GM12878 (cell line): ENCODE data around the gene DYSF. TPM values are rescaled to one million over a fixed set of nuclear protein-coding genes. Genes with fewer than 3 reads are reported as not detected.

Experiments
- ATAC-seq: fragments of 200-7000 bp; cut with Tn5 transposase; 3 replicates; pipeline ENCODE4 v1.9.1; 2020; ENCODE audit warnings: mild to moderate bottlenecking, moderate library complexity
- BruUV-seq: library from RNA; stranded (reverse); fragments of 400-500 nt; replicated peaks from 2 replicates; lab custom pipeline; 2021; lab: Mats Ljungman, UMichigan
- CTCF ChIA-PET: fragments of 300-600 bp; sonication (Branson Sonifier 250); formaldehyde crosslinking; extraction: SDS; loops from one replicate; lab custom pipeline; 2021; ENCODE audit warnings: inconsistent platforms; lab: Yijun Ruan, JAX
- POLR2A ChIA-PET: fragments of 350-600 bp; formaldehyde crosslinking; extraction: SDS; loops from one replicate; lab custom pipeline; 2021; ENCODE audit warnings: inconsistent platforms; lab: Charles Lee
- RAD21 ChIA-PET: fragments of 300-600 bp; sonication (Branson Sonifier 250); formaldehyde crosslinking; loops from one replicate; lab custom pipeline; 2023; ENCODE audit warnings: antibody characterized with exemption; ENCODE audit not compliant: unreplicated experiment; lab: Charles Lee
- SMC1A ChIA-PET: fragments of 300-600 bp; sonication (Branson Sonifier 250); formaldehyde crosslinking; loops from one replicate; lab custom pipeline; 2023; ENCODE audit not compliant: unreplicated experiment, uncharacterized antibody; lab: Charles Lee
- DNase-seq: peaks from one replicate; pipeline ENCODE4 v3.0.0-alpha.2; 2011; ENCODE audit warnings: low read depth, low spot score
- FAIRE-seq: peaks from 3 replicates; lab custom pipeline; 2011; peaks lifted over from hg19 to GRCh38; lab: Jason Lieb, UNC
- H2AFZ ChIP-seq: 2 replicates; pipeline ENCODE4 v1.6.0; 2011; ENCODE audit warnings: low read depth, low read length, control low read depth; ENCODE audit not compliant: control insufficient read depth
- H3K27ac ChIP-seq: 2 replicates; pipeline ENCODE4 v1.5.1; 2011; ENCODE audit warnings: control low read depth; ENCODE audit not compliant: control insufficient read depth, insufficient read depth
- H3K27me3 ChIP-seq, 2 experiments: replicated peaks in 1 of 2; 2 replicates each; pipeline versions ENCODE4 v1.6.0 to v1.6.1; 2011; ENCODE audit warnings: low read length in 1 of 2; ENCODE audit not compliant: control insufficient read depth in 2 of 2, insufficient read depth in 2 of 2
- H3K36me3 ChIP-seq, 2 experiments: 2 replicates each; pipeline ENCODE4 v1.5.1; 2011; ENCODE audit warnings: low read length in 1 of 2; ENCODE audit not compliant: control insufficient read depth in 2 of 2, insufficient read depth in 2 of 2
- H3K4me1 ChIP-seq: 2 replicates; pipeline ENCODE4 v1.6.1; 2011; ENCODE audit warnings: mild to moderate bottlenecking, low read length, moderate library complexity, mixed read lengths; ENCODE audit not compliant: control insufficient read depth, insufficient read depth
- H3K4me2 ChIP-seq: 2 replicates; pipeline ENCODE4 v1.6.0; 2011; ENCODE audit warnings: control low read depth; ENCODE audit not compliant: control insufficient read depth, insufficient read depth
- H3K4me3 ChIP-seq: fragments of 200-600 bp; sonication (generic); 2 replicates; pipeline ENCODE4 v1.5.1; 2016
- H3K79me2 ChIP-seq: 2 replicates; pipeline ENCODE4 v1.6.0; 2011; ENCODE audit warnings: low read length; ENCODE audit not compliant: control insufficient read depth, insufficient read depth
- H3K9ac ChIP-seq: 2 replicates; pipeline ENCODE4 v1.8.0; 2011; ENCODE audit warnings: low read length, control low read depth, mixed read lengths; ENCODE audit not compliant: control insufficient read depth, insufficient read depth
- H3K9me3 ChIP-seq: replicated peaks from 3 replicates; pipeline ENCODE4 v1.5.1; 2011; ENCODE audit warnings: mild to moderate bottlenecking, low read length; ENCODE audit not compliant: control insufficient read depth, insufficient read depth
- H4K20me1 ChIP-seq: 2 replicates; pipeline ENCODE4 v1.6.0; 2011; ENCODE audit not compliant: control insufficient read depth, insufficient read depth
- IRF3 ChIP-seq: fragments of 450-650 bp; IDR thresholded peaks from 2 replicates; pipeline ENCODE4 v1.6.1; 2014; ENCODE audit warnings: mild to moderate bottlenecking
- JUNB ChIP-seq: IDR thresholded peaks from 2 replicates; pipeline ENCODE4 v1.6.1; 2016; ENCODE audit warnings: antibody characterized with exemption, mild to moderate bottlenecking
- MEF2A ChIP-seq: IDR thresholded peaks from 2 replicates; pipeline ENCODE4 v1.6.1; 2011; ENCODE audit warnings: low read depth, mild to moderate bottlenecking, low read length, moderate library complexity; ENCODE audit not compliant: insufficient read depth
- NFYA ChIP-seq: IDR thresholded peaks from 2 replicates; pipeline ENCODE4 v1.6.1; 2011; ENCODE audit warnings: low read depth, mild to moderate bottlenecking, low read length, improper control_type of control experiment, borderline replicate concordance
- PAX5 ChIP-seq: IDR thresholded peaks from 2 replicates; pipeline ENCODE4 v1.6.1; 2011; ENCODE audit warnings: low read depth, low read length, borderline replicate concordance
- PRDM15 ChIP-seq: fragments of 450-650 bp; formaldehyde crosslinking; IDR thresholded peaks from 2 replicates; pipeline ENCODE4 v1.4.0; 2020; ENCODE audit warnings: mild to moderate bottlenecking, moderate library complexity
- RBBP5 ChIP-seq: fragments of 200-600 bp; sonication (generic); conservative IDR thresholded peaks from 2 replicates; pipeline ENCODE4 v1.6.1; 2016
- RCOR1 ChIP-seq: conservative IDR thresholded peaks from 2 replicates; pipeline ENCODE4 v1.6.1; 2012; ENCODE audit warnings: low read depth, low read length, improper control_type of control experiment
- SKIL ChIP-seq: fragments of 450-650 bp; IDR thresholded peaks from 2 replicates; pipeline ENCODE4 v1.6.1; 2017; ENCODE audit warnings: mild to moderate bottlenecking, low read depth, inconsistent platforms; ENCODE audit not compliant: poor library complexity, severe bottlenecking
- SMARCA5 ChIP-seq: fragments of 450-650 bp; IDR thresholded peaks from 2 replicates; pipeline ENCODE4 v1.6.1; 2017; ENCODE audit warnings: mild to moderate bottlenecking
- STAT1 ChIP-seq: fragments of 450-650 bp; conservative IDR thresholded peaks from 2 replicates; pipeline ENCODE4 v1.6.1; 2014; ENCODE audit warnings: antibody characterized with exemption, mild to moderate bottlenecking
- TCF7 ChIP-seq: IDR thresholded peaks from 2 replicates; pipeline ENCODE4 v1.6.1; 2014; ENCODE audit warnings: antibody characterized with exemption, borderline replicate concordance
- ZNF592 ChIP-seq: fragments of 450-650 bp; IDR thresholded peaks from 2 replicates; pipeline ENCODE4 v1.6.1; 2017; ENCODE audit warnings: mild to moderate bottlenecking, moderate library complexity
- WGBS: methylation state at CpG from one replicate; pipeline ENCODE4 v1.1.6; 2016; ENCODE audit warnings: low lambda C conversion rate; ENCODE audit not compliant: insufficient replicate concordance, insufficient coverage; ENCODE audit errors: missing lambda C conversion rate; 5-methylcytosine and 5-hydroxymethylcytosine counted together
- in situ Hi-C: fragments of 300-500 bp; cut with MboI; formaldehyde crosslinking; loops from 9 replicates; pipeline ENCODE4 v1.14.3; 2018; ENCODE audit warnings: mixed read lengths
- intact Hi-C: fragments of 100-400 bp; cut with micrococcal nuclease; formaldehyde crosslinking; loops from one replicate; pipeline ENCODE4 v1.14.2; 2022; ENCODE audit not compliant: unreplicated experiment
- polyA plus RNA-seq, 11 experiments: library from polyadenylated mRNA; depleted of rRNA in 4 of 11; unstranded in 6 of 11; stranded (reverse) in 5 of 11; fragments of >200 nt; fragmentation: Nextera tagmentation in 4 of 11; fragmentation: Illumina TruSeq in 1 of 11; extraction: Ambion mirVana in 4 of 11; extraction: Trizol in 1 of 11; gene quantifications; 1 replicate in 1 of 11; 2 replicates in 10 of 11; pipeline versions ENCODE4 v1.2.1 to v1.2.3, GENCODE V29; 2011 to 2016; ENCODE audit warnings: inconsistent platforms in 2 of 11, missing spikeins in 2 of 11, low read depth in 1 of 11
- total RNA-seq, 4 experiments: library from RNA; depleted of rRNA in 3 of 4; stranded (reverse); fragments of >200 nt in 3 of 4; fragmentation: Illumina TruSeq in 1 of 4; extraction: Trizol in 1 of 4; gene quantifications; 2 replicates each; pipeline versions ENCODE4 v1.2.1 to v1.2.3, GENCODE V29; 2013 to 2021

Gene DYSF
- total and polyA plus RNA-seq, 10 of the 15 experiments (the other 5 are each of a cell fraction or from before 2014, with no cell fraction given) = under 0.01 to 0.15 (median 0.03) TPM; not detected in 7

- Histone ChIP-seq H3K4me3 (no peak overlapping the region), H4K20me1 (no peaks in the 10 kb centered on the region), H3K27ac (no peak overlapping the region), H3K9me3 (peaks cover 1% of the 10 kb centered on the region; the same call in 1 of the 3 replicates), H3K9ac (no peak overlapping the region), H3K79me2 (no peaks in the 10 kb centered on the region), H3K4me1 (no peaks in the 10 kb centered on the region), H3K4me2 (no peak overlapping the region), H3K36me3 (no peaks in the 10 kb centered on the region), H3K27me3 (no peaks in the 10 kb centered on the region), H2AFZ (no peak overlapping the region)
- in situ Hi-C loops (no loop called here), intact Hi-C loops (no loop called here)
- RAD21 ChIA-PET = no interaction called here
- CTCF ChIA-PET = no interaction called here
- FAIRE-seq = no peak
- BruUV-seq = no TSS peak
- POLR2A ChIA-PET = no interaction called here
- SMC1A ChIA-PET = no interaction called here
- ATAC-seq = no peak
- DNase-seq = no peak
- WGBS = 2% methylated on average over 5 of the region's 5 CpGs
- TF ChIP-seq JUNB (no peak), ZNF592 (no peak), RCOR1 (no peak), TCF7 (no peak), STAT1 (no peak), MEF2A (no peak), PRDM15 (CRISPR knock-in tag) (no peak), NFYA (no peak), RBBP5 (no peak), SKIL (no peak), PAX5 (no peak), IRF3 (no peak), SMARCA5 (no peak)
Observed at GRCh38 chr2:71659868-71660518, 206.6 kb downstream of the DYSF start.
